ENCODE results near the gene FAM222B.

FAM222B gene

GRCh38 chr17:28865946-28866752, 23.6 kb upstream of the FAM222B start:
- DNase-seq: no peak
- no peak overlapping the region for H3K27ac ChIP-seq
- H3K36me3 ChIP-seq: no peaks in the 10 kb centered on the region
- no peaks in the 10 kb centered on the region for H3K27me3 ChIP-seq (ENCODE audit: insufficient read depth, low read depth, severe bottlenecking)
- no peak overlapping the region for H3K4me3 ChIP-seq (ENCODE audit: low read depth, low read length)
- H3K9me3 ChIP-seq (ENCODE audit: severe bottlenecking): no peaks in the 10 kb centered on the region
- TF ChIP-seq CTCF (IDR thresholded peaks at IDR 0.05; ENCODE audit: low read depth, low read length): no peak

- DNase-seq: no peak
- peaks cover 7% of the 10 kb centered on the region for H3K36me3 ChIP-seq
- H3K4me3 ChIP-seq (ENCODE audit: low read depth, low read length): no peak overlapping the region
- no peaks in the 10 kb centered on the region for H3K9me3 ChIP-seq (ENCODE audit: severe bottlenecking)
- no peaks in the 10 kb centered on the region for H3K27me3 ChIP-seq (ENCODE audit: insufficient read depth, low read depth, severe bottlenecking)
- H3K27ac ChIP-seq: no peak overlapping the region
- TF ChIP-seq CTCF (IDR thresholded peaks at IDR 0.05; ENCODE audit: low read depth, low read length): no peak
Observed at GRCh38 chr17:28864991-28865849, 22.6 kb upstream of the FAM222B start.

GRCh38 chr17:28863953-28864352, 21.4 kb upstream of the FAM222B start:
- no peak overlapping the region for H3K27ac ChIP-seq
- H3K27me3 ChIP-seq (ENCODE audit: insufficient read depth, low read depth, severe bottlenecking): no peaks in the 10 kb centered on the region
- DNase-seq: no peak
- TF ChIP-seq CTCF (IDR thresholded peaks at IDR 0.05; ENCODE audit: low read depth, low read length): no peak
- H3K36me3 ChIP-seq: peaks cover 13% of the 10 kb centered on the region
- H3K9me3 ChIP-seq (ENCODE audit: severe bottlenecking): no peaks in the 10 kb centered on the region
- H3K4me3 ChIP-seq (ENCODE audit: low read depth, low read length): no peak overlapping the region

- H3K27ac ChIP-seq: no peak overlapping the region
- no peaks in the 10 kb centered on the region for H3K27me3 ChIP-seq (ENCODE audit: insufficient read depth, low read depth, severe bottlenecking)
- H3K36me3 ChIP-seq: peaks cover 27% of the 10 kb centered on the region
- TF ChIP-seq CTCF (IDR thresholded peaks at IDR 0.05; ENCODE audit: low read depth, low read length): no peak
- no peaks in the 10 kb centered on the region for H3K9me3 ChIP-seq (ENCODE audit: severe bottlenecking)
- no peak for DNase-seq
- H3K4me3 ChIP-seq (ENCODE audit: low read depth, low read length): no peak overlapping the region
Observed at GRCh38 chr17:28862561-28862960, 20.0 kb upstream of the FAM222B start.

GRCh38 chr17:28861393-28862203, 19.0 kb upstream of the FAM222B start:
- DNase-seq: peak; percentile 9
- no peak for TF ChIP-seq CTCF (IDR thresholded peaks at IDR 0.05; ENCODE audit: low read depth, low read length)
- Histone ChIP-seq H3K27me3 (ENCODE audit: insufficient read depth, low read depth, severe bottlenecking) (no peaks in the 10 kb centered on the region), H3K36me3 (peaks cover 37% of the 10 kb centered on the region), H3K4me3 (ENCODE audit: low read depth, low read length) (no peak overlapping the region), H3K9me3 (ENCODE audit: severe bottlenecking) (no peaks in the 10 kb centered on the region), H3K27ac (no peak overlapping the region)

Data from WERI-Rb-1 (cell line).